HG03469 (cell line): ENCODE results near the gene KATNB1.
"Not testable (repeated sequence)": the region's sequence is repeated elsewhere in the genome, so short reads cannot be mapped to it uniquely, and the experiment has no call there.

ENCODE experiments used
- ATAC-seq: cut with Tn5 transposase; IDR thresholded peaks from one replicate; pipeline ENCODE4 v1.9.1; 2021; ENCODE audit warnings: mild to moderate bottlenecking, moderate library complexity, moderate number of reproducible peaks; ENCODE audit not compliant: unreplicated experiment

The KATNB1 gene

DNA sequence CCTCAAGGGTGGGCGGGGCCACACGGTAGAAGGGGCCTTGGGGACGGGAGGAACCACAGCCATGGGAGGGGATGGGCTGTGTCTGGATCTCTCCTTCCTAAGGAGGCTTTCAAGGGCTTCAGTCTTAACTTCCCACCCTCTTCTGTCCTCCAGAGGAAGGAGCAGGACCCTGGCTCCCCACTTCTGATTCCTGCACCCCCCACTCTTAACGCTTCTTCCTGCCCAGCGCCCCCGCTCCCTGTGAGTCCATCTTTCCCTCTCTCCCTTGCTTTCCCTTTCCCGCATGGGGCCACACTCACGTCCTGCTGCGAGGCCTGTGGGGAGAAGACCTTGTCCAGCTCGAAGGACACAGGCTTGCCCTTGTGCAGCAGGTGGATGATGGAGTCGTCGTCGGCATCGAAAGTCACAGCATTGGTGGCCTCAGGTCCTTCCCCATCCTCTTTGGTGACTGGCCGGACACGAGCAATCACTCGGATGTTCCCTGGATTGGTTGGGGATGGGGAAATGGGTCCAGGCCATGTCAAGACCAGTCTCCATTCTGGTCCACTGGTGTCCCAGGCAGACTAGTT is 29.7 kb downstream of the KATNB1 start:
- ATAC-seq, result no peak

GRCh38 chr16:57766714-57767348 is 31.3 kb downstream of the KATNB1 start:
- no peak for ATAC-seq

GRCh38 chr16:57769541-57770145 is 34.1 kb downstream of the KATNB1 start:
- ATAC-seq, result no peak

DNA sequence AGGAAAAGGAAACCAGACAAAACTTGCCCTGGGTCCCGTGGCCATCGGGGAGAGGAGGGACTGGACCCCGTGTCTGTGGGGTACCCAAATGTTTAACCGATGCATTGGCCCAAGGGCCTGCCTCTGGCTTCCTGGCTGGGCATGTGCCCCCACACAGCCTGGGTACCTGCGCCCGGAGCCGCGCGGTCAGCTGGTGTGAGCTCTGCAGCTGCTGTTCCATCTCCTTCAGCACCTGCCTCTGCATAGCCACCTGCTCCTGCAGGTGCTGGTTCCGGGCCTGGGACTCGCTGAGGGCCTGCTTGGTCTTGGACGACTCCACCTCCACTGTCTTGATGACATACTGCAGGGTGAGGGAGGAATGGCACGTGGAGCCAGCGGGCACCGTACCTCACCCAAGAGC is 34.8 kb downstream of the KATNB1 start:
- ATAC-seq, result no peak

DNA sequence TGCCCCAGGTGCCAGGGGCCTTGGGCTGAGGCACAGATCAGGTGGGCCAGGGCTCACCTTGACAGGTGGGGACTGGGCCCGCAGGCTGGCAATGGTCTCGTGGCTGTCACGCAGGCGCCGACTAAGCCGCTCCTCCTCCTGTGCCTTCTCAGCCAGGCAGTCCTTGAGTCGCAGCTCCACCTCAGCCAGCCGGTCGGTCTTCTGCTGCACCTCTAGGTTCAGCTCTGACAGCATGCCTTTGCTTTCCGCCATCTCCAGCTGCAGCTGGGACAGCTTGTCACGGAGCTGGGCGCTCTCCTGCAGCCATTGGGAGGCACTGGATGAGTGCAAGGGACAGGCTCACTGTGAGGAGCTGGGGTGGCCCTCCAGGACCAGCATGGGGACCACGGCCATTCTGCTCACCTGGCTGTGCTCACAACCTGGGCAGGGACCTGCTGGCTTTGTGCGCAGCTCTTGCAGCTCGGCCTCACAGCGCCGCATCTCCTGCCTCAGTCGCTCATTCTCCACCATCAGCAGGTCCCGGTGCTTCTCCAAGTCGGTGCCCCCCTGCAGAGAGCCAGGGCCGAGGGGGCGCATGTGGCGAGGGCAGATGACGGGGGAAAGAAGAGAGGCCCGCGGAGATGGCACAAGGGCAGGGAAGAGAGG is 35.7 kb downstream of the KATNB1 start:
- ATAC-seq, result no peak

- ATAC-seq, result no peak
Measured at GRCh38 chr16:57773019-57773418, 37.4 kb downstream of the KATNB1 start.

DNA sequence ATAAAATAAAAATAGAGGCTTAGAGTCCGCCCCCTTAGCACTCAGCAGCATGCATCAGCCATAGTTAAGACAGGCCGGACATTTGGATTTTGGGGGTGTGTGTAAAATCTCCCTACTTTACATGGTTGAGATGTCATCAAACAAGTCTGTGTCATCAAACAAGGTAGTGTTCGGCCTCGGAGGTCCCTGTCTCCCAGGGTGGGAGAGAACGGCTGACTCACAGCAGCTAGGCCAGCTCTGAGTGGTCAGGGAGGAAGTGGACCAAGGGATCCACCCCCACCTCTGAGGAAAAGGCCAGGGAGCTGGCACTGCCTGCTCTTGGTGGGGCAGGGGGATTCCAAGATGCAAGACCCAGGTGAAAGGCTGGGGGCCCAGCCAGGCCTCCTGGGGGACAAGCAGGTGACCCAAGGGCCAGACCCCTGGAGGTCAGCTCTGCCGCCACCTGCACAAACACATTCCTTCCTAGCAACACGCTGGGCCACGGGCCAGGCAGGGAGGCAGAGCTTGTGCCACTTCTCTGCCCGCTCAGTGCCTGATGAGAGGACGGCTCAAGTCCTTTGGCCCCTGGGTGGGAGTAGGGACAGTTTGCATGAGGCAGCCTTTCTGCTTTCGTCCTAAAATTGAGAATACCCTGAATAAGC is 38.2 kb downstream of the KATNB1 start:
- no peak for ATAC-seq

- no peak for ATAC-seq
Measured at GRCh38 chr16:57774705-57775285, 39.2 kb downstream of the KATNB1 start.

GRCh38 chr16:57775661-57776469 is 40.3 kb downstream of the KATNB1 start:
- no peak for ATAC-seq

- ATAC-seq, result no peak
Measured at GRCh38 chr16:57778658-57779057, 43.1 kb downstream of the KATNB1 start.

- not testable (repeated sequence) for ATAC-seq
Measured at GRCh38 chr16:57779836-57780235, 44.3 kb downstream of the KATNB1 start.

DNA sequence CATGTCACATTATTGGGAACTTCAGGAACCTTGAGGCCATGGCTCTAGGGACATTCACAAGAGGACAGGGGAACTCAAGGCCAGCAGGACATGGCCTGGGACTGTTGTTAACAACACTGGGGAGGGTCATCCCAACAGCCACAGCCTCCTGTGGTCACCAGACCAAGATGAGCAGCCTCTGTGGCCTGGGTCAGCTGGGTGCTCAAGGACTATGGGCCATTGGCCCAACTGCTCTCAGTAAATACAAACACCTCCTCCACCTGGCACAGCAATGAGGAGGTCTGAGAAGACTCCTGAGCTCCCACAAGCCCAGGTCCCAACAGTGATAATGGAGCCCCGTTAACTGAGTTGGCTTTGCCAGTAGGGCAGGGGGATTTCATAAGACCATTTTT is 45.8 kb downstream of the KATNB1 start:
- ATAC-seq, result no peak

DNA sequence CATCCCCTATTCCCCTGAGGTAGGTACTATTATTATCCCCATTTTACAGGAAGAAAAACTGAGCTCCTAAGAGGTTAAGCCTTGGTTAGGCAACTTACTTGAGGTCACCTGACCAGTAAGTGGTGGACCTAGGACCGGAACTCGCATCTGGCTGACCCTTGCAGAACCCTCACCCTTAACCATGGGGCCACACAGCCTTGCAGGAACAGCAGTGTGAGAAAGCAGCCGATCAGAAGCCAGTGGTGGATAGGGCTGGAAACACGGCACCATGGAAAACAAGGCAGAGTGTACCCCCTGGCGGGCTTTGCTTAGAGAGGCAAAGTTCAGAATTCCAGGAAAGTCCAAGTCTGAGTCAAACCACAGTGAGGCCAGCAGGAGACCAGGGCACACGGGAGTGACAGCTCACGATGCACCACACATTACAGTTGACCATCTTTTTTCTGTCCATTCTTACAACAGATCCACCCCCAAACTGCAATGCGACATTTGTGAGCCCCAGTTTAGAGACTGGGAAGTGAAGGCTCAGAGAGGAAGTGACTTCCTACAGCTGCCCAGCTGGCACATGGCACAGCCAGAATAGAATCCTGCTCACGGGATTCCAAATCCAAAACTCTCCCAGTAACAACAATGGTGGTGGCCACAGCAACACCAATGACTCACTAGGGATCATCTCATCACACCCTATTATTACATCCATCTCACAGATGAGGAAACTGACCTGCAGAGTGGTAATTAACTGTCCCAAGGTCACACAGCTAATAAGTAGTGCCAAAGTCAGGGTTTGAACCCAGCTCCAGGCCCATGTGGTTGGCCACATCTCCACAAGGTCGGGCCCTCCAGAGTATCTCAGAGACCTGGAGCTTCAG is 46.4 kb downstream of the KATNB1 start:
- ATAC-seq, result no peak

DNA sequence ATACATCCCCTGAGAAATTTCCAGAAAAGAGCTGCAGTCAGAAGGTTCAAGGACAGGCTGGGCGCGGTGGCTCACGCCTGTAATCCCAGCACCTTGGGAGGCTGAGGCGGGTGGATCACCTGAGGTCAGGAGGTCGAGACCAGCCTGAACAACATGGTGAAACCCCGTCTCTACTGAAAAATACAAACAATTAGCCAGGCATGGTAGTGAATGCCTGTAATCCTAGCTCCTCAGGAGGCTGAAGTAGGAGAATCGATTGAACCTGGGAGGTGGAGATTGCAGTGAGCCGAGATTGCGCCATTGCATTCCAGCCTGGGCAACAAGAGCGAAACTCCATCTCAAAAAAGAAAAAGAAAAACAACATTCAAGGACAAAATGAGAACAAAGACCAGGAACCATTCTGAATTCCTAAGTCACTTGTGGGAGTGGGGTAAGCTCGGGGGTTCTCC is 47.1 kb downstream of the KATNB1 start:
- not testable (repeated sequence) for ATAC-seq

GRCh38 chr16:57783116-57783515 is 47.5 kb downstream of the KATNB1 start:
- ATAC-seq, result no peak

GRCh38 chr16:57783883-57784282 is 48.3 kb downstream of the KATNB1 start:
- ATAC-seq, result no peak

GRCh38 chr16:57784334-57784733 is 48.8 kb downstream of the KATNB1 start:
- ATAC-seq, result no peak

- ATAC-seq, result no peak
Measured at GRCh38 chr16:57785385-57785784, 49.8 kb downstream of the KATNB1 start.

DNA sequence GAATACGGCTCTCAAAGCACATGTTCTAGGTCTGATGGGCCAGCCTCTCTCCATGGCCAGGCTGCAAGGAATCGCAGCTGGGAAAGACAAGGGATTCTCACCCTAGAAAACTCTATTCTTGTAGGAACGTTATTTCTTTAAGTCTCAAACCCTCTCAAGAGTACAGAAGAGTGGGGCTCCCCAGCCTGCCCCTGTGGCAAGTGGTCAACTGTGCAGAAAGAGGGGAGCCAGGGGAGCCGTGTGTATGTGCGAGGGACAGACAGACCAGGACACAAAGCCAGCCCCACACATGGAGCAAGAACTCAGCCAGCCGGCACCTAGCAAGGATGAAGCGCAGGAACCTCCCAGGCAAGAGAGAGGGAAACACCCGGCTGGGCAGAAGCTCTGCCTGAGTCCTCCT is 50.4 kb downstream of the KATNB1 start:
- ATAC-seq, result no peak
